GM12878 (cell line): ENCODE results near the gene INAFM1.

Source experiments
- RCOR1 ChIP-seq: conservative IDR thresholded peaks from 2 replicates; pipeline ENCODE4 v1.6.1; 2012; ENCODE audit warnings: low read depth, low read length, improper control_type of control experiment
- SRF ChIP-seq, 2 experiments: IDR thresholded peaks; 2 replicates each; pipeline ENCODE4 v1.6.1; 2011; ENCODE audit warnings: low read depth in 2 of 2, low read length in 2 of 2, mild to moderate bottlenecking in 1 of 2, moderate library complexity in 1 of 2
- TBL1XR1 ChIP-seq: IDR thresholded peaks from 2 replicates; pipeline ENCODE4 v1.6.1; 2012; ENCODE audit warnings: low read depth, low read length, improper control_type of control experiment

- TF ChIP-seq SRF (IDR thresholded peaks at IDR 0.05; ENCODE audit: low read depth in 2 of 2, low read length in 2 of 2) (no peak), RCOR1 (no peak), TBL1XR1 (no peak; the same call in 1 of the 2 replicates)
These were observed 47.1 kb upstream of the INAFM1 start for GRCh38 chr19:47227352-47228167.
